ENCODE measurements around the gene PCMTD2. TPM values are rescaled to one million over a fixed set of nuclear protein-coding genes. Genes with fewer than 3 reads are reported as not detected.

PCMTD2 gene
- polyA plus RNA-seq, 3 donors = 26.5 to 49.1 (median 27.6) TPM

- H3K27ac ChIP-seq (ENCODE audit: low read depth in 1 of 2, low read length in 2 of 2) = no peak overlapping the region
- intact Hi-C loops (cut with micrococcal nuclease) = no loop called here
- Mint-ChIP-seq H3K4me1 (no peaks in the 10 kb centered on the region), H3K27ac (peak overlapping the region in 1 of 7 donors; percentile 6), H3K9me3 (peaks cover 0 to 2% (median 0%) of the 10 kb centered on the region in 7 donors), H3K4me3 (no peak overlapping the region), H3K36me3 (no peaks in the 10 kb centered on the region), H3K27me3 (ENCODE audit: low read depth in 3 of 3) (peaks cover 0 to 9% (median 3%) of the 10 kb centered on the region in 3 donors)
- no peak overlapping the region for H3K4me2 ChIP-seq (replicated peaks; ENCODE audit: extremely low read depth, low read length, poor library complexity, severe bottlenecking)
- H2AFZ ChIP-seq (ENCODE audit: insufficient read depth, low read depth, low read length, poor library complexity, severe bottlenecking) = no peak overlapping the region
- no peaks in the 10 kb centered on the region for H3K9me3 ChIP-seq (replicated peaks in 1 of 2; ENCODE audit: control insufficient read depth in 1 of 2, insufficient read depth in 1 of 2, low read length in 2 of 2)
- H3K27me3 ChIP-seq (ENCODE audit: control insufficient read depth in 2 of 2, insufficient read depth in 2 of 2, low read length in 2 of 2) = no peaks in the 10 kb centered on the region
- TF ChIP-seq CTCF (IDR thresholded peaks at IDR 0.05) = no peak
- H3K36me3 ChIP-seq (replicated peaks in 1 of 2; ENCODE audit: control insufficient read depth in 1 of 2, insufficient read depth in 2 of 2, low read length in 2 of 2) = no peaks in the 10 kb centered on the region
- no peaks in the 10 kb centered on the region for H3K4me1 ChIP-seq (ENCODE audit: control insufficient read depth in 1 of 2, insufficient read depth in 2 of 2, low read length in 2 of 2)
- 96% methylated on average over 23 of the region's 25 CpGs for WGBS (ENCODE audit: insufficient coverage)
- H3K9ac ChIP-seq (ENCODE audit: insufficient read depth, low read length, poor library complexity, severe bottlenecking) = no peak overlapping the region
- no peak for DNase-seq
- no peaks in the 10 kb centered on the region for H3K79me2 ChIP-seq (ENCODE audit: insufficient read depth, low read length)
- H3K4me3 ChIP-seq (replicated peaks in 1 of 3; ENCODE audit: low read depth in 2 of 3, low read length in 3 of 3) = no peak overlapping the region
- no peaks in the 10 kb centered on the region for H4K20me1 ChIP-seq (ENCODE audit: insufficient read depth, low read length)
Measured at GRCh38 chr20:64207641-64208590, 47.6 kb upstream of the PCMTD2 start.

DNA sequence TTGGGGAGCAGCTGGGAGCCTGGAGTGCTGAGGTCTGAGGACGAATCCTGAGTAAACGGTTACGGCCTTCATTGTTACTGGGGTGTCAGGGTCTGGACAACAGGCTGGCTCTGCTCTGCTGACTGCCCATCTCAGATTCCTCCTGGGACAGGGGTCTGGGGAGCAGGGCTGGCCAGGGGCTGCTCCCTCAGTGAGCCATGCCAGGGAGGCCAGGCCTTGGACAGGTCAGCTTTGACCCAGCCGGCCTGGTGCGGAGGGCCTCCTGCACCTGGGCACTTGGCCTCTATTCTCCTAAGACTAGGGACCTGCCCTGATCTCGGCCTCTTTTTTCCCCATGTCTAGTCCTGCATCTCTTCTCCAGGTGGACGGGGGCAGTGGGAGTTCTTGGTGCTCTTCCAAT is 46.4 kb upstream of the PCMTD2 start:
- H3K4me1 ChIP-seq (ENCODE audit: control insufficient read depth in 1 of 2, insufficient read depth in 2 of 2, low read length in 2 of 2) = no peaks in the 10 kb centered on the region
- no peaks in the 10 kb centered on the region for H4K20me1 ChIP-seq (ENCODE audit: insufficient read depth, low read length)
- H3K27ac Mint-ChIP-seq = no peak overlapping the region
- no peak overlapping the region for H3K4me3 ChIP-seq (replicated peaks in 1 of 3; ENCODE audit: low read depth in 2 of 3, low read length in 3 of 3)
- H3K9me3 ChIP-seq (replicated peaks in 1 of 2; ENCODE audit: control insufficient read depth in 1 of 2, insufficient read depth in 1 of 2, low read length in 2 of 2) = no peaks in the 10 kb centered on the region
- no peak overlapping the region for H3K27ac ChIP-seq (ENCODE audit: low read depth in 1 of 2, low read length in 2 of 2)
- no peaks in the 10 kb centered on the region for H3K27me3 ChIP-seq (ENCODE audit: control insufficient read depth in 2 of 2, insufficient read depth in 2 of 2, low read length in 2 of 2)
- no peak overlapping the region for H3K4me3 Mint-ChIP-seq
- H3K36me3 Mint-ChIP-seq = no peaks in the 10 kb centered on the region
- H3K79me2 ChIP-seq (ENCODE audit: insufficient read depth, low read length) = no peaks in the 10 kb centered on the region
- no peaks in the 10 kb centered on the region for H3K36me3 ChIP-seq (replicated peaks in 1 of 2; ENCODE audit: control insufficient read depth in 1 of 2, insufficient read depth in 2 of 2, low read length in 2 of 2)
- WGBS (ENCODE audit: insufficient coverage) = 95% methylated on average over 5 of the region's 7 CpGs
- H3K9me3 Mint-ChIP-seq = peaks cover 0 to 1% (median 0%) of the 10 kb centered on the region in 7 donors
- no peak for TF ChIP-seq CTCF (IDR thresholded peaks at IDR 0.05)
- H3K27me3 Mint-ChIP-seq (ENCODE audit: low read depth in 3 of 3) = peaks cover 0 to 9% (median 6%) of the 10 kb centered on the region in 3 donors
- H3K4me2 ChIP-seq (replicated peaks; ENCODE audit: extremely low read depth, low read length, poor library complexity, severe bottlenecking) = no peak overlapping the region
- intact Hi-C loops (cut with micrococcal nuclease) = no loop called here
- no peak overlapping the region for H2AFZ ChIP-seq (ENCODE audit: insufficient read depth, low read depth, low read length, poor library complexity, severe bottlenecking)
- DNase-seq = no peak
- no peak overlapping the region for H3K9ac ChIP-seq (ENCODE audit: insufficient read depth, low read length, poor library complexity, severe bottlenecking)
- no peaks in the 10 kb centered on the region for H3K4me1 Mint-ChIP-seq
